HEK293T (cell line): Measurements from ENCODE around the gene HNRNPLL.

Experiments used
- CTCF ChIA-PET: fragments of 350-600 bp; formaldehyde crosslinking; extraction: SDS; loops from one replicate; lab custom pipeline; 2021; ENCODE audit warnings: antibody characterized with exemption, inconsistent platforms; lab: Yijun Ruan, JAX
- POLR2A ChIA-PET: fragments of 350-600 bp; formaldehyde crosslinking; extraction: SDS; loops from one replicate; lab custom pipeline; 2020; ENCODE audit warnings: antibody characterized with exemption, inconsistent platforms; lab: Yijun Ruan, JAX
- DNase-seq: peaks from one replicate; pipeline ENCODE4 v3.0.0; 2012; ENCODE audit warnings: mixed read lengths; ENCODE audit errors: extremely low spot score
- ARNT ChIP-seq: fragments of 450-650 bp; IDR thresholded peaks from 2 replicates; pipeline ENCODE4 v1.6.1; 2017; ENCODE audit warnings: mild to moderate bottlenecking
- BHLHE40 ChIP-seq: fragments of 450-650 bp; IDR thresholded peaks from 2 replicates; pipeline ENCODE4 v1.6.1; 2016; ENCODE audit warnings: mild to moderate bottlenecking, moderate library complexity, borderline replicate concordance
- CTBP1 ChIP-seq: fragments of 450-650 bp; IDR thresholded peaks from 2 replicates; pipeline ENCODE4 v1.6.1; 2016; ENCODE audit warnings: borderline replicate concordance
- ELF4 ChIP-seq: fragments of 450-650 bp; IDR thresholded peaks from 2 replicates; pipeline ENCODE4 v1.6.1; 2017; ENCODE audit warnings: antibody characterized with exemption
- FOXA1 ChIP-seq: fragments of 450-650 bp; IDR thresholded peaks from 2 replicates; pipeline ENCODE4 v1.6.1; 2016; ENCODE audit warnings: mild to moderate bottlenecking
- FOXK2 ChIP-seq: fragments of 450-650 bp; IDR thresholded peaks from 2 replicates; pipeline ENCODE4 v1.6.1; 2016; ENCODE audit warnings: mild to moderate bottlenecking
- FOXM1 ChIP-seq: fragments of 450-650 bp; IDR thresholded peaks from 2 replicates; pipeline ENCODE4 v1.6.1; 2017; ENCODE audit warnings: mild to moderate bottlenecking, borderline replicate concordance
- HDGF ChIP-seq: fragments of 450-650 bp; IDR thresholded peaks from 2 replicates; pipeline ENCODE4 v1.6.1; 2017; ENCODE audit warnings: antibody characterized with exemption, borderline replicate concordance
- L3MBTL2 ChIP-seq: fragments of 450-650 bp; conservative IDR thresholded peaks from 2 replicates; pipeline ENCODE4 v1.6.1; 2016; ENCODE audit warnings: mild to moderate bottlenecking
- LEF1 ChIP-seq: fragments of 450-650 bp; IDR thresholded peaks from 2 replicates; pipeline ENCODE4 v1.6.1; 2017; ENCODE audit warnings: mild to moderate bottlenecking, borderline replicate concordance
- NFRKB ChIP-seq: fragments of 450-650 bp; IDR thresholded peaks from 2 replicates; pipeline ENCODE4 v1.6.1; 2016; ENCODE audit warnings: mild to moderate bottlenecking, moderate library complexity
- SP1 ChIP-seq: fragments of 450-650 bp; IDR thresholded peaks from 2 replicates; pipeline ENCODE4 v1.6.1; 2017
- SUZ12 ChIP-seq: fragments of 450-650 bp; IDR thresholded peaks from 2 replicates; pipeline ENCODE4 v1.6.1; 2016; ENCODE audit warnings: mild to moderate bottlenecking
- TARDBP ChIP-seq: fragments of 450-650 bp; IDR thresholded peaks from 2 replicates; pipeline ENCODE4 v1.6.1; 2016
- ZNF384 ChIP-seq: fragments of 450-650 bp; IDR thresholded peaks from 2 replicates; pipeline ENCODE4 v1.6.1; 2016
- TF ChIP-seq, protein P1 (sequence below): fragments of 450-650 bp; IDR thresholded peaks from 2 replicates; pipeline ENCODE4 v1.6.1; 2016

The HNRNPLL gene

DNA sequence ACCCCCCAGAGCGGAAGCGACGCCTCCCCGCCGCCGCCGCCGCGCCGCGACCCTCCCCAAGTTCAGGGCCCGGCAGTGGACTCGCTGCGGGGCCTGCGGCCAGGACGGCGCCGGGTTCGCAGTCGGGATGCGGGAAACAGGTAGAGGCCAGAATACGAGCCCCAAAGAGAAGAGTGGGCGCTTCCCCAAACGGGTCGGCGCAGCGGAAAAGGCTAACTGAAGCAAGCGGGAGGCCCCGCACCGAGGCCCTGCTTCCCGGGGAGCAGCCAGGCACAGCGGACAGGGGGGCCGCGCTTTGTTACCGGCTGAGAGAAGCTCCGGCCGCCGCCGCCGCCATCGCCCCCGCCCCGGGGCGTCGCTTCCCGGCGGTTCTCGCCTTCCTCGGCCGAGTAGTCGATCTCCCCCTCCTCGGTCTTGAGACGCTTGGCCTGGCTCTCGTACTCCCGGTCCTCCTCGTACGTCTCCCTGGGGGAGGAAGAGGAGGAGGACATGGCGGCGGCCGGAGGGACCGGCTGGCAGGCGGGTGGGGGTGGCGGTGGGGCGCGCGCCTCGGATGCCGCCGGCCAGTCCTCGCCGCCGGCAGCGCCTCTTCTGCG, 494 bp downstream of the HNRNPLL start:
- POLR2A ChIA-PET = interaction anchor here (0.7 to 3.5 kb wide), 10 partner anchors 12 to 149 kb away, joined by 3 to 29 read pairs (median 4); partner anchors contain the start of genes GALM and SRSF7
- no peak for DNase-seq
- CTCF ChIA-PET = interaction anchor here (0.9 to 2.2 kb wide), 5 partner anchors 12 to 136 kb away, joined by 3 to 8 read pairs (median 3); no protein-coding TSS in a partner anchor
- TF ChIP-seq L3MBTL2 (no peak), HDGF (no peak), ELF4 (no peak), ARNT (no peak), BHLHE40 (no peak), NFRKB (no peak), SP1 (no peak), FOXA1 (no peak), FOXM1 (no peak), SUZ12 (no peak), ZNF384 (no peak), TARDBP (no peak), CTBP1 (no peak), FOXK2 (no peak), LEF1 (no peak)
- TF ChIP-seq, protein P1, sequence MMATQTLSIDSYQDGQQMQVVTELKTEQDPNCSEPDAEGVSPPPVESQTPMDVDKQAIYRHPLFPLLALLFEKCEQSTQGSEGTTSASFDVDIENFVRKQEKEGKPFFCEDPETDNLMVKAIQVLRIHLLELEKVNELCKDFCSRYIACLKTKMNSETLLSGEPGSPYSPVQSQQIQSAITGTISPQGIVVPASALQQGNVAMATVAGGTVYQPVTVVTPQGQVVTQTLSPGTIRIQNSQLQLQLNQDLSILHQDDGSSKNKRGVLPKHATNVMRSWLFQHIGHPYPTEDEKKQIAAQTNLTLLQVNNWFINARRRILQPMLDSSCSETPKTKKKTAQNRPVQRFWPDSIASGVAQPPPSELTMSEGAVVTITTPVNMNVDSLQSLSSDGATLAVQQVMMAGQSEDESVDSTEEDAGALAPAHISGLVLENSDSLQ = no peak

DNA sequence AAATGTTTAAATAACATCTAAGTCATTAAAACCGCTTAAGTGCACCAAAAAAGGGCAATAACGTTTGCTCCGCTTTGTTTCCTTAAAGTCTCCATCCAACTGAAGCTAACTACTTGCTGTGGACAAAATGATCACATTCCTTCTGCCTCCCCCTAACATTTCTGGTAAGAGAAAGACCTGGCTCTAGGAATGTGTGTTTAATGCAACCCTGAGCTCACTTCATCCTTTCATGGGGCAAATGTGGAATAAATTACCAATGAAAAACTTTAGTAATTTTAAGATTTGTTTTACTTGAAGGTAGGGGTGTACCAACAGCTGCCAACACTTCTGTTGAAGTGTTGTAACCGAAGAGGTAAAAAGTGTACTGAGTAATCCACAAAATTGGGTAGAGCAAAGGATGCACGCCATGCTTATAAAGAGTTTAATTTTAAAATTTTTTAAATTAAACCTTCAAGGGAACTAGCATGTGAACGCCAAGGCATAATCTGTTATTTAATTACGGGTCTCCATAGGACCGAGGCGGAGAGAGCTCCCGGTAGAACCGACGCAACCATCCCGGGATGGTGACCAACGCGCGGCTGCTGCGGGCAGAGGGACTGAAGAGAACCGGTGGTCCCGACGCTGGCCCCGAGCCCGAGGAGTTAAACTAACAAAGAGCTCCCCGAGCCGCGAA, 1.1 kb downstream of the HNRNPLL start:
- DNase-seq = no peak
- TF ChIP-seq SUZ12 = no peak
- POLR2A ChIA-PET = interaction anchor here (0.7 to 3.5 kb wide), 9 partner anchors 11 to 149 kb away, joined by 3 to 29 read pairs (median 5); partner anchors contain the start of genes GALM and SRSF7
- CTCF ChIA-PET = interaction anchor here (0.9 to 2.2 kb wide), 4 partner anchors 11 to 136 kb away, joined by 3 to 8 read pairs (median 3); no protein-coding TSS in a partner anchor

DNA sequence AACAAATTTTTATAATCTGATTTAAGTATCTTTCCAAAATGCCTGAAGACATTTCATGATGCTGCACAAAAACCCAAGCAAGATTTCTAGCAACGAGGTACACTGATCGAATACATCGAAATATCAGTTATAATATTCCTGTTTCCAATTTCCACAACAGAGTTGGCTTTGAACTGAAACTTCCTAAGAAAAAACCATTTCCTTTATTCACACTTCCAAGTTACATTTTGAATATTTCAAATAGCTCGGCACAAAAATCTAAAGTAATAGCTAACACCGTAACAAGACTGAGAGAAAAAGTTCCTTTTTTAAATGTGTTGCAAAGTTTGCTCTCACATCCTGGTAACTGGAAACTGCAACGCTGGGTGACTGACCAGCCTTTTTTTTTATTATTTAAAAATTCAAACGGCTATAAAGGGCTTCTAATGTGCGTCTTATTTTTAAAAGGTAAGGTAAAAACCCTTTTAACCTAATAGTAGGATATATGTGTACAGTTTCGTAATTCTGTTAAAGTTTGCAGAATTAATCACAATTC, 1.7 kb downstream of the HNRNPLL start:
- POLR2A ChIA-PET = interaction anchor here (0.7 to 3.5 kb wide), 8 partner anchors 10 to 150 kb away, joined by 3 to 29 read pairs (median 4); partner anchors contain the start of genes GALM and SRSF7
- no peak for TF ChIP-seq SP1
- TF ChIP-seq NFRKB = no peak
- no peak for TF ChIP-seq FOXA1
- TF ChIP-seq ZNF384 = no peak
- no peak for TF ChIP-seq ARNT
- no peak for TF ChIP-seq ELF4
- CTCF ChIA-PET = interaction anchor here (1.2 kb wide), 1 partner anchor 11 kb away, joined by 3 read pairs; no protein-coding TSS in a partner anchor
- DNase-seq = no peak

DNA sequence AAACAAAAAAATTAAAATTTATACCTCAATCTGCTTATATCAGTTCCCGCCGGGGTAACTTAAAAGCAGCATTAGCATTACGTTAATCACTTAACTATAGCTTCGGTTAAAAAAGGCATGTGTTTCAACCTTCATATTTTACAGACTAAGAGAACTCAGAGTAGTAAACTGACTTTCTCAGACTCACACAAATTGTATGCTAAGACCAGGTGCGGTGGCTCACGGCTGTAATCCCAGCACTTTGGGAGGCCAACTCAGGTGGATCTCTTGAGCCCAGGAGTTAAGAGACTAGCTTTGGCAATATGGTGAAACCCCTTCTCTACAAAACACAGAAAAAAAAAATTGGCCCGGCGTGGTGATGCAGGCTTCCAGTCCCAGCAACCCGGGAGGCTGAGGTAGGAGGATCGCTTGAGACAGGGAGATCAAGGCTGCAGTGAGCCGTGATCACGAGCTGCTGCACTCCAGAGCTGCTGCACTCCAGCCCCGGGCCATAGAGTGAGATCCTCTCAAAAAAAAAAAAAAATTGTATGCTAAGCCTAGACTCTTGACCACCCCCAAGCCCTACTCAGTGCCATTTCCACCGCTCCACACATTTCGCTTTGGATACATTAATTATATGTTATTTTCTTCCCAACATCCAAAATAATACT, 2.4 kb downstream of the HNRNPLL start:
- TF ChIP-seq LEF1 (no peak), ZNF384 (peak; percentile 95)
- ChIA-PET CTCF (no interaction called here), POLR2A (interaction anchor here (1.3 to 3.5 kb wide), 4 partner anchors 11 to 151 kb away, joined by 3 to 29 read pairs (median 12); partner anchors contain the start of genes GALM and SRSF7)
- DNase-seq = no peak

DNA sequence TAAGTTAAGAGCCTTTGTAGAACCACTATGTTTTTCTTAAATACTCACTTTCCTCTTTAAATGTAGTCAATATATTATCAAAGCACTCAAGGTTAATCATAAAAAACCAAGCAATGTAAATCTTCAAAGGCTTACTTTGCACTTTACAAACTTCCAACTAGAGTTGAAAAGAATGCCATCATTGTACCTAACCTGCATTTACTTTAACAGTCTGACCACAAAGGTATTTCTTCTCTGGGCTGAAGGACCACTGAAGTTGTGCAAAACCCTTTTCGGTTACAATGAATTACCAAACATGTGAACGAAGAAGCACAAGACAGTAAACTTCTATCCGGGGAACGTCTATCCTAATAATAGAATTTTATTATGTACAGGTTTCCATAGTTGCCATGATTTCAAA, 3.0 kb downstream of the HNRNPLL start:
- TF ChIP-seq TARDBP (no peak), NFRKB (no peak), ZNF384 (no peak), ELF4 (no peak), CTBP1 (no peak), SUZ12 (no peak), LEF1 (no peak), HDGF (no peak), BHLHE40 (no peak)
- CTCF ChIA-PET = interaction anchor here (1.7 kb wide), 1 partner anchor 18 kb away, joined by 9 read pairs; no protein-coding TSS in a partner anchor
- no peak for DNase-seq
- POLR2A ChIA-PET = interaction anchor here (3.5 kb wide), 1 partner anchor 151 kb away, joined by 29 read pairs; the partner anchor contains the start of gene SRSF7

DNA sequence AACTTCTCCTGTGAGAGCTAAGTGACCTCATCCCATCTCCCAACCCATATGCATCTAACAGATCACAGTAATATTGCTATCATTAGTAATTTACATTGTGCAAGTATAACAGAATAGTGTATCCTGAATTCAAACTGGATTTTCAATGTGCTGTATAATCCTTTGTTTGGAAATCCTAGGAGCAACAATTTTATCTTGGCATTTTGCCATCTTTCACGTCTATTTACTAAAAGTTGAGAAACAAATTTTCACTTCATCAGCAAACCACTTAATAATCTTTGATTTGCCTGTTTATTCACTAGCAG, 3.8 kb downstream of the HNRNPLL start:
- no peak for DNase-seq
- TF ChIP-seq SUZ12 (no peak), NFRKB (no peak), ELF4 (no peak), BHLHE40 (no peak), FOXK2 (no peak), ARNT (no peak), L3MBTL2 (no peak), FOXM1 (no peak), CTBP1 (no peak), HDGF (no peak), TARDBP (no peak)
- ChIA-PET POLR2A (interaction anchor here (1.8 kb wide), 1 partner anchor 152 kb away, joined by 13 read pairs; the partner anchor contains the start of gene SRSF7), CTCF (interaction anchor here (1.7 kb wide), 1 partner anchor 17 kb away, joined by 9 read pairs; no protein-coding TSS in a partner anchor)
